A673 (cell line): ENCODE data around the gene PDE11A. TPM values are rescaled to one million over a fixed set of nuclear protein-coding genes. Genes with fewer than 3 reads are reported as not detected.

ENCODE experiments used
- BruUV-seq: library from RNA; stranded (reverse); fragments of 400-500 nt; replicated peaks from 2 replicates; lab custom pipeline; 2021; lab: Mats Ljungman, UMichigan
- CTCF ChIA-PET: fragments of 300-600 bp; sonication (Branson Sonifier 250); formaldehyde crosslinking; loops from one replicate; lab custom pipeline; 2022; ENCODE audit warnings: antibody characterized with exemption; lab: Charles Lee
- POLR2A ChIA-PET: fragments of 300-600 bp; sonication (Branson Sonifier 250); formaldehyde crosslinking; loops from one replicate; lab custom pipeline; 2022; ENCODE audit warnings: antibody characterized with exemption; ENCODE audit not compliant: low non-redundant PET; lab: Charles Lee
- DNase-seq: peaks from one replicate; pipeline ENCODE4 v3.0.0-alpha.2; 2015; ENCODE audit warnings: low spot score
- H3K27ac ChIP-seq: fragments of 200-600 bp; sonication (generic); 2 replicates; pipeline ENCODE4 v1.5.1; 2016; ENCODE audit warnings: mixed run types, low read depth, mild to moderate bottlenecking, mixed read lengths, antibody characterized with exemption, low read length; ENCODE audit not compliant: poor library complexity, severe bottlenecking
- H3K27me3 ChIP-seq: fragments of 200-600 bp; sonication (generic); replicated peaks from 2 replicates; pipeline ENCODE4 v1.6.1; 2017; ENCODE audit warnings: mixed run types, low read depth, mild to moderate bottlenecking, mixed read lengths, antibody characterized with exemption, low read length; ENCODE audit not compliant: insufficient read depth, poor library complexity
- H3K36me3 ChIP-seq: fragments of 200-600 bp; sonication (generic); 2 replicates; pipeline ENCODE4 v1.6.1; 2016; ENCODE audit warnings: mixed run types, mild to moderate bottlenecking, mixed read lengths, antibody characterized with exemption, low read length; ENCODE audit not compliant: insufficient read depth, poor library complexity, severe bottlenecking
- H3K4me1 ChIP-seq: fragments of 200-600 bp; sonication (generic); 2 replicates; pipeline ENCODE4 v1.6.1; 2017; ENCODE audit warnings: mixed run types, mild to moderate bottlenecking, mixed read lengths, antibody characterized with exemption, low read length; ENCODE audit not compliant: insufficient read depth, poor library complexity, severe bottlenecking
- H3K4me3 ChIP-seq: fragments of 200-600 bp; sonication (generic); 2 replicates; pipeline ENCODE4 v1.5.1; 2016; ENCODE audit warnings: low read depth, mixed run types, mild to moderate bottlenecking, mixed read lengths, low read length; ENCODE audit not compliant: poor library complexity, severe bottlenecking
- H3K9me3 ChIP-seq: fragments of 200-600 bp; sonication (generic); 2 replicates; pipeline ENCODE4 v1.6.1; 2016; ENCODE audit warnings: mixed run types, low read depth, mild to moderate bottlenecking, mixed read lengths, antibody characterized with exemption, low read length; ENCODE audit not compliant: poor library complexity, severe bottlenecking
- CTCF ChIP-seq: fragments of 300-800, 200-600 bp; sonication (generic); conservative IDR thresholded peaks from 2 replicates; pipeline ENCODE4 v1.5.1; 2017; ENCODE audit warnings: low read depth, mild to moderate bottlenecking, antibody characterized with exemption, low read length, moderate library complexity, mixed read lengths
- EZH2 ChIP-seq: fragments of 200-600 bp; sonication (generic); IDR thresholded peaks from 2 replicates; pipeline ENCODE4 v1.6.1; 2017; ENCODE audit warnings: borderline replicate concordance, low read depth, mild to moderate bottlenecking, mixed read lengths, antibody characterized with exemption, low read length; ENCODE audit not compliant: poor library complexity, severe bottlenecking
- intact Hi-C: fragments of 100-400 bp; cut with micrococcal nuclease; formaldehyde crosslinking; loops from one replicate; pipeline ENCODE4 v1.10.0; 2022; ENCODE audit not compliant: unreplicated experiment
- total RNA-seq: library from RNA; stranded (reverse); gene quantifications from 2 replicates; pipeline ENCODE4 v1.2.3, GENCODE V29; 2021

Gene PDE11A
- total RNA-seq, 1 experiment from 2014 or later, result not detected

GRCh38 chr2:177784745-177785067, 287.9 kb downstream of the PDE11A start:
- H3K4me3 ChIP-seq, result no peak overlapping the region
- POLR2A ChIA-PET, result no interaction called here
- H3K27me3 ChIP-seq, result no peaks in the 10 kb centered on the region
- no peaks in the 10 kb centered on the region for H3K36me3 ChIP-seq
- CTCF ChIA-PET, result no interaction called here
- TF ChIP-seq EZH2 (no peak), CTCF (no peak)
- no TSS peak for BruUV-seq
- no peak overlapping the region for H3K27ac ChIP-seq
- no peaks in the 10 kb centered on the region for H3K4me1 ChIP-seq
- intact Hi-C loops, result no loop called here
- DNase-seq, result no peak
- no peaks in the 10 kb centered on the region for H3K9me3 ChIP-seq

GRCh38 chr2:177783835-177784744, 288.5 kb downstream of the PDE11A start:
- Histone ChIP-seq H3K9me3 (no peaks in the 10 kb centered on the region), H3K36me3 (no peaks in the 10 kb centered on the region), H3K27me3 (no peaks in the 10 kb centered on the region), H3K4me1 (no peaks in the 10 kb centered on the region), H3K4me3 (no peak overlapping the region), H3K27ac (no peak overlapping the region)
- BruUV-seq, result no TSS peak
- POLR2A ChIA-PET, result no interaction called here
- no peak for TF ChIP-seq CTCF
- TF ChIP-seq EZH2, result no peak
- peak; percentile 4 for DNase-seq
- CTCF ChIA-PET, result no interaction called here
- intact Hi-C loops, result no loop called here

GRCh38 chr2:177783091-177783490, 289.5 kb downstream of the PDE11A start:
- intact Hi-C loops, result no loop called here
- Histone ChIP-seq H3K4me3 (no peak overlapping the region), H3K27me3 (no peaks in the 10 kb centered on the region), H3K36me3 (no peaks in the 10 kb centered on the region), H3K4me1 (no peaks in the 10 kb centered on the region), H3K9me3 (no peaks in the 10 kb centered on the region), H3K27ac (no peak overlapping the region)
- BruUV-seq, result no TSS peak
- ChIA-PET POLR2A (no interaction called here), CTCF (no interaction called here)
- TF ChIP-seq CTCF (no peak), EZH2 (no peak)
- no peak for DNase-seq
